H1 (cell line): Measurements from ENCODE around the gene DDAH2. TPM values are rescaled to one million over a fixed set of nuclear protein-coding genes. Genes with fewer than 3 reads are reported as not detected.

ENCODE experiments used
- CHD1 ChIP-seq: IDR thresholded peaks from 2 replicates; pipeline ENCODE4 v1.6.1; 2012; ENCODE audit warnings: low read depth, low read length, improper control_type of control experiment
- GTF2F1 ChIP-seq: IDR thresholded peaks from 2 replicates; pipeline ENCODE4 v1.6.1; 2012; ENCODE audit warnings: low read depth, low read length, improper control_type of control experiment, borderline replicate concordance
- KDM4A ChIP-seq: IDR thresholded peaks from one replicate; pipeline ENCODE4 v1.7.1; 2012; ENCODE audit warnings: low read depth, mild to moderate bottlenecking, moderate library complexity, low read length, inconsistent platforms; ENCODE audit not compliant: severe bottlenecking
- KDM5A ChIP-seq: fragments of 200-600 bp; IDR thresholded peaks from 2 replicates; pipeline ENCODE4 v1.7.1; 2012; ENCODE audit warnings: mild to moderate bottlenecking, low read length, inconsistent platforms, mixed read lengths
- polyA plus RNA-seq, 7 experiments: library from polyadenylated mRNA; depleted of rRNA in 3 of 7; stranded (reverse) in 5 of 7; unstranded in 2 of 7; fragments of >200 nt in 5 of 7; fragments of 200-250 nt in 2 of 7; gene quantifications; 1 replicate in 5 of 7; 2 replicates in 1 of 7; 4 replicates in 1 of 7; pipeline versions ENCODE4 v1.2.1 to v1.2.3, GENCODE V29; 2011 to 2013; ENCODE audit warnings: missing spikeins in 2 of 7, mixed read lengths in 2 of 7
- total RNA-seq: library from RNA; stranded (reverse); fragmentation: NEBNext Ultra II Directional; extraction: Animal tissue kit (Norgen Biotek cat#: 25700); gene quantifications from 2 replicates; pipeline ENCODE4 v1.2.1, GENCODE V29; 2021

Gene DDAH2
- total and polyA plus RNA-seq, 2 of the 8 experiments (the other 6 are each of a cell fraction or from before 2014, with no cell fraction given) = 53.3 to 73.5 TPM

- TF ChIP-seq KDM5A (0 out of 2 replicates have a peak, but pooled peaks have one; percentile 19), GTF2F1 (no peak), CHD1 (peak; percentile 92), KDM4A (peak; percentile 66)
These were observed 26.0 kb downstream of the DDAH2 start, which contains the start of gene ABHD16A (continued) for GRCh38 chr6:31702819-31703716.
